Measurements from ENCODE around the gene DUSP3. TPM values are rescaled to one million over a fixed set of nuclear protein-coding genes. Genes with fewer than 3 reads are reported as not detected.

DUSP3 gene
- total RNA-seq, 1 experiment from 2014 or later: 80.3 TPM

GRCh38 chr17:43780135-43780534 lies 1.4 kb upstream of the DUSP3 start, which contains the start of gene CFAP97D1:
Gene CFAP97D1 (plus strand): TSS chr17:43780435. CDS start chr17:43780463, 28 bp downstream.
- Mint-ChIP-seq H3K9me3 (ENCODE audit: low read depth, unreplicated experiment) (peaks cover 2% of the 10 kb centered on the region), H3K27ac (ENCODE audit: unreplicated experiment) (no peak within 1 kb of the TSS), H3K36me3 (ENCODE audit: insufficient read depth, unreplicated experiment) (peaks cover 41% of the 10 kb centered on the region), H3K27me3 (ENCODE audit: unreplicated experiment) (peaks cover 60% of the 10 kb centered on the region), H3K4me1 (ENCODE audit: low read depth, unreplicated experiment) (peaks cover 13% of the 10 kb centered on the region), H3K4me3 (ENCODE audit: low read depth, unreplicated experiment) (peak within 1 kb of the TSS; percentile 84)
- no peak for TF ChIP-seq CTCF (IDR thresholded peaks at IDR 0.05; ENCODE audit: unreplicated experiment)
- intact Hi-C loops (cut with micrococcal nuclease; ENCODE audit: unreplicated experiment): no loop called here
- CTCF ChIA-PET: interaction anchor here (1.1 kb wide), 1 partner anchor 66 kb away, joined by 4 read pairs; no protein-coding TSS in a partner anchor
- DNase-seq: no peak
- no TSS peak for BruUV-seq (replicated peaks)

GRCh38 chr17:43779145-43780125 lies 658 bp upstream of the DUSP3 start:
- intact Hi-C loops (cut with micrococcal nuclease; ENCODE audit: unreplicated experiment): no loop called here
- H3K4me3 Mint-ChIP-seq (ENCODE audit: low read depth, unreplicated experiment): peak overlapping the region; percentile 84
- peaks cover 13% of the 10 kb centered on the region for H3K4me1 Mint-ChIP-seq (ENCODE audit: low read depth, unreplicated experiment)
- peaks cover 53% of the 10 kb centered on the region for H3K27me3 Mint-ChIP-seq (ENCODE audit: unreplicated experiment)
- CTCF ChIA-PET: interaction anchor here (0.6 to 0.8 kb wide), 3 partner anchors 67 to 359 kb away, joined by 3 to 6 read pairs (median 4); partner anchors contain the start of gene CD300LG
- BruUV-seq (replicated peaks): TSS peak; percentile 73
- peak overlapping the region; percentile 99 for H3K27ac Mint-ChIP-seq (ENCODE audit: unreplicated experiment)
- no peaks in the 10 kb centered on the region for H3K9me3 Mint-ChIP-seq (ENCODE audit: low read depth, unreplicated experiment)
- peaks cover 44% of the 10 kb centered on the region for H3K36me3 Mint-ChIP-seq (ENCODE audit: insufficient read depth, unreplicated experiment)
- DNase-seq: no peak
- no peak for TF ChIP-seq CTCF (IDR thresholded peaks at IDR 0.05; ENCODE audit: unreplicated experiment)

GRCh38 chr17:43774304-43775250 lies 4.2 kb downstream of the DUSP3 start:
- H3K27ac Mint-ChIP-seq (ENCODE audit: unreplicated experiment): no peak overlapping the region

More at GRCh38 chr17:43774304-43775250, 4.2 kb downstream of the DUSP3 start:
- Mint-ChIP-seq H3K4me1 (ENCODE audit: low read depth, unreplicated experiment) (peaks cover 30% of the 10 kb centered on the region), H3K4me3 (ENCODE audit: low read depth, unreplicated experiment) (no peak overlapping the region), H3K27me3 (ENCODE audit: unreplicated experiment) (peaks cover 4% of the 10 kb centered on the region), H3K9me3 (ENCODE audit: low read depth, unreplicated experiment) (no peaks in the 10 kb centered on the region), H3K36me3 (ENCODE audit: insufficient read depth, unreplicated experiment) (peaks cover 88% of the 10 kb centered on the region)
- BruUV-seq (replicated peaks): no TSS peak
- intact Hi-C loops (cut with micrococcal nuclease; ENCODE audit: unreplicated experiment): no loop called here
- no peak for DNase-seq
- no peak for TF ChIP-seq CTCF (IDR thresholded peaks at IDR 0.05; ENCODE audit: unreplicated experiment)
- CTCF ChIA-PET: interaction anchor here (0.6 kb wide), 1 partner anchor 367 kb away, joined by 4 read pairs; no protein-coding TSS in a partner anchor
